ENCODE measurements around the gene DRD1.

GRCh38 chr5:175444060-175444904, at the start of gene DRD1:
- TF ChIP-seq CTCF (IDR thresholded peaks at IDR 0.05; ENCODE audit: insufficient read depth, low read length) (peak; percentile 33), POLR2AphosphoS5 (IDR thresholded peaks at IDR 0.05; ENCODE audit: low read depth) (no peak), REST (IDR thresholded peaks at IDR 0.05; ENCODE audit: insufficient replicate concordance, low read depth) (no peak)

Measured in HL-60 (cell line).